Psoas muscle (tissue), 8 donors: Measurements from ENCODE around the gene ZCCHC14. TPM values are rescaled to one million over a fixed set of nuclear protein-coding genes. Genes with fewer than 3 reads are reported as not detected.
A peak's percentile ranks its signal among the peaks of the same experiment; 100 is the strongest.
"Not testable (repeated sequence)": the region's sequence is repeated elsewhere in the genome, so short reads cannot be mapped to it uniquely, and the experiment has no call there.

Experiments
- ATAC-seq, 4 donors: fragments of 200-7000 bp; cut with Tn5 transposase; one replicate each; pipeline ENCODE4 v1.9.1; 2020; ENCODE audit warnings: moderate library complexity in 3 of 4, mild to moderate bottlenecking in 2 of 4
- DNase-seq, 2 donors: peaks; one replicate each; pipeline ENCODE4 v3.0.0-alpha.2; 2020
- H3K27ac ChIP-seq: fragments of 200-600 bp; one replicate; pipeline ENCODE4 v1.8.0; 2022
- H3K27me3 ChIP-seq, 3 donors: fragments of 200-600 bp in 1 of 3; one replicate each; pipeline versions ENCODE4 v1.6.1 to v1.8.0; 2013 to 2022; ENCODE audit warnings: low read length in 2 of 3, mild to moderate bottlenecking in 2 of 3, moderate library complexity in 1 of 3; ENCODE audit not compliant: insufficient read depth in 3 of 3
- H3K36me3 ChIP-seq, 2 donors: fragments of 200-600 bp in 1 of 2; one replicate each; pipeline versions ENCODE4 v1.6.1 to v1.8.0; 2013 to 2022; ENCODE audit warnings: low read depth in 1 of 2, mild to moderate bottlenecking in 1 of 2, moderate library complexity in 1 of 2; ENCODE audit not compliant: insufficient read depth in 1 of 2
- H3K4me1 ChIP-seq: fragments of 200-600 bp; one replicate; pipeline ENCODE4 v1.8.0; 2022
- H3K4me3 ChIP-seq: fragments of 200-600 bp; one replicate; pipeline ENCODE4 v1.8.0; 2022; ENCODE audit warnings: mild to moderate bottlenecking
- H3K9me3 ChIP-seq: fragments of 200-600 bp; one replicate; pipeline ENCODE4 v1.8.0; 2022
- CTCF ChIP-seq: fragments of 200-600 bp; IDR thresholded peaks from one replicate; pipeline ENCODE4 v1.8.0; 2022; ENCODE audit warnings: antibody characterized with exemption
- WGBS, 3 donors: extraction: QIAGEN DNeasy Blood & Tissue Kit; methylation state at CpG; one replicate each; pipeline versions ENCODE4 v1.1.6 to v1.1.7; 2013; 5-methylcytosine and 5-hydroxymethylcytosine counted together
- intact Hi-C, 2 donors: fragments of 100-400 bp; cut with DNase I; formaldehyde crosslinking; loops; one replicate each; pipeline versions ENCODE4 v1.11.0 to v1.14.2; 2022
- polyA plus RNA-seq, 3 donors: library from polyadenylated mRNA; stranded (reverse); fragments of 200-250 nt; gene quantifications; one replicate each; pipeline ENCODE4 v1.2.3, GENCODE V29; 2013
- total RNA-seq, 4 donors: library from RNA; stranded (reverse); fragmentation: NEBNext Ultra II Directional in 2 of 4; extraction: Animal tissue kit (Norgen Biotek cat#: 25700) in 2 of 4; gene quantifications; one replicate each; pipeline versions ENCODE4 v1.2.1 to v1.2.4, GENCODE V29; 2021 to 2023
- donor health status: healthy with polysubstance abuse.
- donor health status: DM: no; HTN: no; CAD: no; lungs with moderate emphysema.
- donor health status: Bipolar disorder and iron deficiency.
- donor health status: healthy.
- donor health status: DM: yes; HTN: yes; CAD: no.
- donor health status: DM: no; HTN: no; CAD: no.
- donor health status: DM: no; HTN: no; CAD: no.
- donor health status: DM: yes; HTN: yes; CAD: no.

ZCCHC14 gene
- total and polyA plus RNA-seq, 7 donors, result 5.8 to 17.3 (median 14.6) TPM

- DNase-seq, result peak; percentile 86 to 89
- H3K36me3 ChIP-seq, H3K27me3 ChIP-seq, H3K4me1 ChIP-seq, H3K9me3 ChIP-seq, intact Hi-C loops: not testable (repeated sequence)
- peak; percentile 91 to 95 (median 94) for ATAC-seq
- Histone ChIP-seq H3K4me3 (peak overlapping the region; percentile 42), H3K27ac (peak overlapping the region; percentile 73)
- 23 to 41% (median 36%) methylated on average over 16 to 21 of the region's 21 CpGs for WGBS, 3 donors
These were observed 25.7 kb upstream of the ZCCHC14 start for GRCh38 chr16:87518430-87519051.

DNA sequence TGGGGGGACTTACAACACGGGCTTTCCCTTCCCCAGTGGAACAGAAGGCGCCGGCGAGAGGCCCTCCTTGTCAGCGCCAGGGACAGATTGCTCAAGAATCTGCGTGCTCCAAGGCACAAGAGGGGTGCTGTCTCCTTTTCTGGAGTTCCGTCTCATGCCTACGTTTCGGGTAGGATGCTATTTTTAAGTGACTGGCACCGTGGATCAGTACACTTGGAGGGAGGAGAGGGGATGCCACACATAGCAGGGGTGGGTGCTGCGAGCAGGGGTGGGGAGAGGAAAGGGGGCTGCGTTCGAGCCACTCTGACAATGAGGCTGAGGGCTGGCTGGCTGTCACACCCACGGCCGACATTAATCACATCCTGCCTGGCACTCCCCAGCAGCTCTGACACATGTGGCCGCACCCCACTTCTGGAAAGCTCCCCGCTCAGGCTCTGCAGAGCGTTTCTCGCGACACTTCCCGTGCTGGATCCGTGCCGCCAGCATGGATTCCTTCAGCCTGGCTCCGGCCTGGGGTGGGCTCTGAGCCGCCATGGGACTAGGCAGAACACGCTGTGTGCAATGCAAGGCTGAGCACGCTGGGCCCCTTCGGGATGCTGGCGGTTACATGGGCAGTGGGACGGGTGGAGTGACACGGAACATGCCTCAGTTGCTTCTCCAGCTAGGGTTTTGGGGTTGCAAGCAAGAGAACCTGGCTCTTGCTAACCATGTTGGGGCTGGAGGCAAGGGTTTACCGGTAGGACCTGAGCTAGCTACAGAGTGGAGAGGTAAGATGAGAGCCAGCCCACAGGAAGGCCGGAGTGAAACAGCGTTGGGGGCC lies 25.0 kb upstream of the ZCCHC14 start:
- ATAC-seq (peak; percentile 45 to 77 (median 69)), DNase-seq (peak; percentile 60 to 72)
- peak overlapping the region; percentile 73 for H3K27ac ChIP-seq
- peak overlapping the region; percentile 42 for H3K4me3 ChIP-seq
- 42 to 48% (median 46%) methylated on average over 25 to 30 of the region's 34 CpGs for WGBS, 3 donors
- H3K27me3 ChIP-seq, H3K4me1 ChIP-seq, intact Hi-C loops, H3K9me3 ChIP-seq, H3K36me3 ChIP-seq: not testable (repeated sequence)

GRCh38 chr16:87516361-87516760 lies 23.5 kb upstream of the ZCCHC14 start:
- Histone ChIP-seq H3K4me1 (no peaks in the 10 kb centered on the region), H3K9me3 (no peaks in the 10 kb centered on the region), H3K27ac (no peak overlapping the region), H3K27me3 (no peaks in the 10 kb centered on the region), H3K36me3 (no peaks in the 10 kb centered on the region), H3K4me3 (no peak overlapping the region)
- 80 to 82% (median 81%) methylated on average over 12 of the region's 12 CpGs for WGBS, 3 donors
- DNase-seq (no peak), ATAC-seq (no peak)
- intact Hi-C loops, result no loop called here
- no peak for TF ChIP-seq CTCF

- 66 to 73% (median 68%) methylated on average over 19 of the region's 19 CpGs for WGBS, 3 donors
- no peaks in the 10 kb centered on the region for H3K27me3 ChIP-seq
- H3K4me1 ChIP-seq, result no peaks in the 10 kb centered on the region
- DNase-seq (no peak), ATAC-seq (no peak)
- no peaks in the 10 kb centered on the region for H3K36me3 ChIP-seq
- no peak overlapping the region for H3K4me3 ChIP-seq
- intact Hi-C loops, result no loop called here
- TF ChIP-seq CTCF, result no peak
- H3K9me3 ChIP-seq, result no peaks in the 10 kb centered on the region
- H3K27ac ChIP-seq, result no peak overlapping the region
These were observed 22.9 kb upstream of the ZCCHC14 start for GRCh38 chr16:87515475-87516330.

DNA sequence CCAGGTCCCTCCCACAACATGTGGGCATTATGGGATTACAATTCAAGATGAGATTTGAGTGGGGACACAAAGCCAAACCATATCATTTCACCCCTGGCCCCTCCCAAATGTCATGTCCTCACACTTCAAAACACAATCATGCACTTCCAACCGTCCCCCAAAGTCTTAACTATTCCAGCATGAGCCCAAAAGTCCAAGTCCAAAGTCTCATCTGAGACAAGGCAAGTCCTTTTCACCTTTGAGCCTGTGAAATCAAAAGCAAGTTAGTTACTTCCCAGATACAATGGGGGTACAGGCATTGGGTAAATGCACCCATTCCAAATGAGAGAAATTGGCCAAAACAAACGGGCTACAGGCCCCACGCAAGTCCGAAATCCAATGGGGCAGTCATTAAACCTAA lies 17.0 kb upstream of the ZCCHC14 start:
- H3K4me3 ChIP-seq, H3K9me3 ChIP-seq, DNase-seq, H3K27me3 ChIP-seq, ATAC-seq, H3K36me3 ChIP-seq, H3K4me1 ChIP-seq, intact Hi-C loops, H3K27ac ChIP-seq: not testable (repeated sequence)
- 82 to 91% (median 87%) methylated on average over 4 of the region's 4 CpGs for WGBS, 3 donors
